COLO829 (cell line): Measurements from ENCODE around the gene PROS1.

Experiments used
- DNase-seq: peaks from one replicate; pipeline ENCODE4 v3.0.0; 2012; ENCODE audit warnings: low spot score

Gene PROS1

DNA sequence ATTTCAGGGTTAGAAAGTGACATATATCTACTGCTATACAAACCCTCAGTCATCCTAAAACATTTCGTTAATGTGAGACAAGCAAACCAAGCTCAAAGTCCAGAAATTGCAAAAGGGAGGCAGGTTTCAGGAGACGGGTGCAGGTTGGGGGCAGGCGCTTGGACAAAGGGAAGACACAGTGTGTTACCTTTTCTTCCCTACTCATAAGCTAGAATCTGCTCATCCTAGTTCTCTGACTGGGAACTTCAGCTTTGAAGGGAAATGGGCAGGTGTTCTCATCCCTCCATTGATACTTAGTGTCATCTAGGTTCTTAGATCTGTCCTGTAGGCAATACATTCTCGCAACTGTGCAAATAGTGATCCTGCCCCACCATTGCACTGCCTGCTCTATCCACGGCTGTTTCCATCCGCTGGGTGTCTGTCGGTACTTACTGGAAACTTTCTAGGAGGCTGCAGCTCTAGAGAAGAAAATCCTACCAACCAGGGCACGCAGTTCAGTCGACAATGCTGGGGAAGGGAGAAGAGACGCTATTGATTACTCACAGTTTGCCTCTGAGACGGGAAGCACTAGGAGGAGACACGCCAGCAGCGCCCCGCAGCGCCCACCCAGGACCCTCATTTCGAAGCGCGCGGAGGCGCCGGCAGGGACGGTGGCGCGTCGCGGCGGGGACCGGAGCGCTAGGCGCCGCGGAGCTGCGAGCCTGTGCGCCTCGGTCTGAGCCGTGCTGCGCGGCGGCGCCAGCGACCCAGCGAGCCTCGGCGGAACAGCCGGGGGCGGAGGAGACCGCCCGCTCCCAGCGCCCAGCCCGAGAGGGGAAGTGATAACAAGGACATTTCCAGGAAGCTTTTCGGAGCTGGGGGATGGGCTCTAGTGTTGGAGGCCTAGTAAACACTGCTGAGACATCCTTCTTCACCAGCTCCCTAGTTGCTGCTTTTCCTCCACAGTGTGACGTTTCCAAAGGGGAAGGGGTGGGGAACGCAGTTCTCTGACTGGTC is at the start of gene PROS1:
TSS of gene PROS1 (minus strand) at position 766 of the 996 bp plus-strand sequence. CDS start at position 619, 147 bp downstream.
- DNase-seq, result peak; percentile 61

DNA sequence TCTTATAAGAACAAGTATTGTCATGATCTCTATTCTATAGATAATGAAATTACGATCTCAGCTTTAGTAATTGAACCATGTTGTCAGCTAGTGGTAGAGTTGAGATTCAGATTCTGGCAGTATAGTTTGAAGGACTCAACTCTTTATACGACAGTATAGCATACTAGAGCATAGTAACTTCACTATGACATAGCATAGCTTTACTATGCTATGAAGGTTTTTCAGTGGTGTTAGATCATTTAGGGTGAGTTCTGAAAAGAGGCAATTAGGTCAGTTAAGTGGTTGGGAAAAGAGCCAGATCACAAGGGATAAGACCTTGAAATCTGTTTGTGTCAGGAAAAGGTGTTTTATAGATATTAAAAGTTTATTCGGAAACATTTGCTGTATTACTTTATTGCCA is 46.6 kb upstream of the PROS1 start:
- no peak for DNase-seq

DNA sequence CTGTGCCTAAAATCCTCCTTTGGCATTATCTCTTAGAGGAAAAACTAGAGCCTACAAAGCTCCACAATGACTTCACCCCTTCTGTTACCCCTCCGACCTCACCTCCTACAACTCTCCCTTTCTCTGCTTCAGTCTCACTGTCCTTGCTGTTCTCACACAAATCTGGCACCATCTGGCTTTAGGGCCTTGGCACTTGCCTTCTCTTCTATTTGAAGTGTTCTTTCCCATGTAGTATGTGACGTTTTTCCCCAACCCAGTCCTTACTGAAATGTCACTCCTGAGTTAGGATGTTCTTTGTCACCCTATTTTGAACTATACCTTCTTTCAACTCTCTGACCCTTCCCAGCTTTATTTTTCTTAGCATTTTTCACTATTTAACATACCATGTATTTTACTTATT is 46.0 kb upstream of the PROS1 start:
- DNase-seq, result no peak

DNA sequence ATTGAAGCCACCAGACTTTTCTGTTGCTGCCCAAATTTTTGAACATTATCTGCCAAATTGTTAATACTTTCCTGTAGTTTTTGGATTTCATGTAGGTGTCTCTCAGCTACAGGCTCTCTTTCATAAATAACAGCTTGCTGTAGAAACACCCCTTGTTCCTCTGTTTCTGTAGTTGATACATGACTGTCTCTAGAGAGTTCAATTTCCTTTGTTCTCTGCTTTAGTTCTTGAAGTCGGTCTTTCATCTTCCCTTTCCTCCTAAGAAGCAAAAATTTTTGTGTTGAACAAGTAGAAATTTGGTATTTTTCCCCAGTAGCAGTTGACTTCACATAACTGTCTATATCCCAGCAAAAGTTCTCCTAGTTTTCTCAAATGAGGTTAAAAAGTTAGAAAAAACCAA is 41.3 kb upstream of the PROS1 start:
- DNase-seq, result no peak

DNA sequence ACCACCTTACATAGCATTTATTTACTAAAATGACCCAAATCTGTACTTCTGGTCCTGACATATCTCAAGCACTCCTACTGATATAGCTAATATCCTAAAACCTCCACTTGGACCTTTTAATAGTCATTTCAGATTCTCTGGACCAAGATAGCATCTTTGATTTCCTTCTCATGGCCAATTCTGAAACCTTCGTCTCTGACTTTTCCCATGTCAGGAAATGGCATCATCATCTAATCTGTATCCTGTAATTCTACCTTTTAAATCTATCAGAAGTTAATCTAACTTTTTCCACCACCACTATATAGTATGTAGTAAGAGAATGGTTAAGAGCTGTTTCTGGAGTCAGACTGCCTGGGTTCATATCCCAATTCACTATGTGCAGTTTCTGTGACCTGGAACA is 38.5 kb upstream of the PROS1 start:
- no peak for DNase-seq

- no peak for DNase-seq
Measured at GRCh38 chr3:94011233-94011711, 37.6 kb upstream of the PROS1 start.

DNA sequence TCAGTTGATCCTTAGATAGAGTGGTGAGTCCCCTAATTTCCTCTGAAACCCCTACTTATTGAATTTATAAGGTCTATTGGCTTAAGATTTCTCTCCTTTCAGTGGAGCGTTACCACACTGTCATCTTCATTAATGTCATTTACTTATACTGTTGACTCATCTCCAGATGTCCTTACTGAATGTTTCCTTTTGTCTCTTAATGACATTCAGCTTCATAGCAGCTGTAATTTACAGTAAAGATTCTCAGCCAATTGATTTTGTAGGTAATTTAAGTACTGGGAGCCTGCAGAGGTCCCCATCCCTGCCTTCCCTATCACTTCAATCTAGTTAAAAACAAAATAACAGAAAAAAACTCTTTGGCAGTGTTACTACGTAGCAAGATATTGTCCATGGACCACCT is 35.9 kb upstream of the PROS1 start:
- DNase-seq, result no peak

DNA sequence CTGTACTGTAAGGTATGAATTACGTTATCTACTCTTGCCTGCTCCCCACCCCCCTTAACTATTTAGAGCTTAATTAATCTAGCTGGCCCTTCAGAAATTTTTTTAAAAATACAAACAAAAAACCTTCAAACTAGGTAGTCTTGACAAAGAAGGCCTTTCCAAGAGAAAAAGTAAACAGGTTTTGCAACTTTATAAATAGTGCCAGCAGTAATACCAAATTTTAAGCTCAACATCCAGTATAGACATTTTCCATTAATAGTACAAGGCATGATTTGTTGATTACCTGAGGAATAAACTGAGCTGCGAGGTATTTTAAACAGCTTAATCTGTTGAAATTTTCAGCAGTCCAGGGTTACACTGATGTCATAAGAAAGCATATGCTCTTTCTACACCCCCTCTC is 34.6 kb upstream of the PROS1 start:
- no peak for DNase-seq

- DNase-seq, result peak; percentile 68
Measured at GRCh38 chr3:94004301-94004910, 30.7 kb upstream of the PROS1 start.

DNA sequence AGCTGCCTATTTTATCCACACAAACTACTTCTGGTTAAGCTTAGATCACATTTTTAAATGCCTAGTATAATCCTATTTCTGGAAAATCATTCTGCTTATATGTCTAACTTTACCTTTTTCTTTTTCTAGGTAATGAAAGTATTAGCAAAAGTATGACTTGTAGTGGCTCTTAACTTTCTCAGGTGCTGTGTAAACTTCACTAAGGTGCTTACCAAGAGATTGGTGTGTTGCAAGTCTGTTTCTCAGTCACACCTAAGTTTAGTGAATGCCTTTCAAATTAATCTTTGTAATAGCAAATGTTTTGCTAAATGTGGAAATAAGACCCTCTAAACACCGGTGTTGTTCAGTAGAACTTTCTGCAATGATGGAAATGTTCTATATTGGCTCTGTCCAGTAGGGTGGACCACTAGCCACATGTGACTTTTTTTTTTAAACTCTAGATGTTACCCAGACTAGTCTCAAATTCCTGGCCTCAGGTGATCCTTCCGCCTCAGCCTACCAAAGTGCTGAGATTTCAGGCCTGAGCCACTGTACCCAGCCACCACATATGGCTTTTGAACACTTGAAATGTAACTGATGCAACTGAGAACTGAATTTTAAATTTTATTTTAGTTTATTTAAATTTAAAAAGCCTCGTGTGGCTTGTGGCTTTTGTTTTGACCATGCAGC is 28.3 kb upstream of the PROS1 start:
- DNase-seq, result no peak

GRCh38 chr3:94001191-94001590 is 27.5 kb upstream of the PROS1 start:
- no peak for DNase-seq

GRCh38 chr3:93994056-93994455 is 20.4 kb upstream of the PROS1 start:
- no peak for DNase-seq

GRCh38 chr3:93992207-93992606 is 18.5 kb upstream of the PROS1 start:
- no peak for DNase-seq

DNA sequence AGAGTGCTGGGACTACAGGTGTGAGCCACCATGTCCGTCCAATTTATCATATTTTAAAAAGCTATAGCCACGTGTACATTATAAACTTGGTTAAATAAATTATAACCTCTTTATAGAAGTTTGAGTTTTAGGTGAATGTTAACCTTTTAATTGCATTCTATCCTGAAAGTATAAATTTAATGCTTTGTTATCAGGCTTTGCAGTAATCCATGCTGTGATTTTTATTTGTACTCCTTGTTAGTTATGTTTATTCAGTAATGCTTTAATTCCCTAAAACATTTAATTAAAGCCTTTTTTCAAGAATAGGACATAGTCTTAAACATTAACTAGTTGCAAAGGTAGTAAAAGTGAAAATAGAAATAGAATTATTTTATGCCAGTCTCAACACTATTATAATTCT is 17.9 kb upstream of the PROS1 start:
- no peak for DNase-seq

DNA sequence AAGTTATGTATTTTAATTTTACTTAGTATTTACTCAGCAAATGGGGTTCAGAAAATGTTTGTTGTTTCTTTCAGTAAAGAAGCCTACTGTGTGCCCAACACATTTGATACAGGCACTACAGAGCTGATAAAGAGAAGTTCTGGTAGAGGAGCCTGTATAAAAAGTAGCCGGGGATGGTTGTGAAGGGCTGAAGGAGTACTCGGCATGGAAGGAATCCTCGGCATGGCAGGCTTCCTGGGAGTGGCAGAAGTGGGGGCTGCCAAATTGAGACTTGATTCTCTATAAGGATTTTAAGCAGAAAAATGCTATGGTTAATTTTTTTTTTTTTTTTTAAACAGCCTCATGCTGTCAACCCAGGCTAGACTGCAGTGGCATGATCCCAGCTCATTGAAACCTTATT is 15.5 kb upstream of the PROS1 start:
- no peak for DNase-seq

DNA sequence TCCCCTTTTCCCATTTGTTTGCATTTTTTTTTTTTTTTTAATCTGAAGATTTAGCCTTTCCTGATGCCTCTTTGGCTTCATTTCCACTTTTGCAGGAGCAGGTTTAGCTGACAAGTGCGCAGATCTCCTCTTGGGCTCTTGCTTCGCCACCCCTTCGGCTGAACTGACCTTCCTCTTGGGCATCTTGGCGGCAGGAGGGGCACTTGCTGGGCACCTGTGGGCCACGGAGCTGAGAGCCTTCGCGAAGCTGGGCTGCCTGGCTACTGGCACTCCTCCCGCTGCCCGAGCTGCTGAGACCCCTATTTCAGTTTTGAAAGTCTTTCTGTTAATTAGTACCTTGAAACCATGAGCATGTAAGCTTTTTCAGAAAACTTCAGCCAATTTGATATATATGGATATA is 15.1 kb upstream of the PROS1 start:
- no peak for DNase-seq

GRCh38 chr3:93988283-93988682 is 14.6 kb upstream of the PROS1 start:
- no peak for DNase-seq

- DNase-seq, result no peak
Measured at GRCh38 chr3:93984618-93985017, 10.9 kb upstream of the PROS1 start.

GRCh38 chr3:93983408-93983807 is 9.7 kb upstream of the PROS1 start:
- no peak for DNase-seq

- DNase-seq, result no peak
Measured at GRCh38 chr3:93981649-93982048, 8.0 kb upstream of the PROS1 start.

- DNase-seq, result peak; percentile 100
Measured at GRCh38 chr3:93979850-93980676, 6.4 kb upstream of the PROS1 start, which contains the start of gene ARL13B. Gene ARL13B, plus strand, starts transcription at chr3:93980155. Its CDS starts 269 bp downstream, at chr3:93980424.

- no peak for DNase-seq
Measured at GRCh38 chr3:93969997-93970396, 3.7 kb downstream of the PROS1 start.
